ENCODE data around the gene FANCM.

Gene FANCM

GRCh38 chr14:45222485-45223262 is 86.9 kb downstream of the FANCM start:
- Histone ChIP-seq H3K27ac (no peak overlapping the region), H3K27me3 (no peaks in the 10 kb centered on the region), H3K4me3 (ENCODE audit: low read depth in 1 of 2, low read length in 1 of 2) (no peak overlapping the region), H3K4me1 (ENCODE audit: control insufficient read depth in 1 of 2, insufficient read depth in 1 of 2, low read depth in 1 of 2, low read length in 1 of 2) (no peaks in the 10 kb centered on the region), H3K9me3 (no peaks in the 10 kb centered on the region), H3K36me3 (peaks cover 73% of the 10 kb centered on the region)
- TF ChIP-seq, protein P1, sequence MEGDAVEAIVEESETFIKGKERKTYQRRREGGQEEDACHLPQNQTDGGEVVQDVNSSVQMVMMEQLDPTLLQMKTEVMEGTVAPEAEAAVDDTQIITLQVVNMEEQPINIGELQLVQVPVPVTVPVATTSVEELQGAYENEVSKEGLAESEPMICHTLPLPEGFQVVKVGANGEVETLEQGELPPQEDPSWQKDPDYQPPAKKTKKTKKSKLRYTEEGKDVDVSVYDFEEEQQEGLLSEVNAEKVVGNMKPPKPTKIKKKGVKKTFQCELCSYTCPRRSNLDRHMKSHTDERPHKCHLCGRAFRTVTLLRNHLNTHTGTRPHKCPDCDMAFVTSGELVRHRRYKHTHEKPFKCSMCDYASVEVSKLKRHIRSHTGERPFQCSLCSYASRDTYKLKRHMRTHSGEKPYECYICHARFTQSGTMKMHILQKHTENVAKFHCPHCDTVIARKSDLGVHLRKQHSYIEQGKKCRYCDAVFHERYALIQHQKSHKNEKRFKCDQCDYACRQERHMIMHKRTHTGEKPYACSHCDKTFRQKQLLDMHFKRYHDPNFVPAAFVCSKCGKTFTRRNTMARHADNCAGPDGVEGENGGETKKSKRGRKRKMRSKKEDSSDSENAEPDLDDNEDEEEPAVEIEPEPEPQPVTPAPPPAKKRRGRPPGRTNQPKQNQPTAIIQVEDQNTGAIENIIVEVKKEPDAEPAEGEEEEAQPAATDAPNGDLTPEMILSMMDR (IDR thresholded peaks at IDR 0.05), result no peak

GRCh38 chr14:45227566-45227965 is 91.8 kb downstream of the FANCM start:
- H3K36me3 ChIP-seq, result peaks cover 92% of the 10 kb centered on the region
- H3K27ac ChIP-seq, result no peak overlapping the region
- H3K4me3 ChIP-seq (ENCODE audit: low read depth in 1 of 2, low read length in 1 of 2), result no peak overlapping the region
- H3K9me3 ChIP-seq, result no peaks in the 10 kb centered on the region
- H3K4me1 ChIP-seq (ENCODE audit: control insufficient read depth in 1 of 2, insufficient read depth in 1 of 2, low read depth in 1 of 2, low read length in 1 of 2), result no peaks in the 10 kb centered on the region
- no peaks in the 10 kb centered on the region for H3K27me3 ChIP-seq
- TF ChIP-seq, protein P1 (IDR thresholded peaks at IDR 0.05), result no peak

DNA sequence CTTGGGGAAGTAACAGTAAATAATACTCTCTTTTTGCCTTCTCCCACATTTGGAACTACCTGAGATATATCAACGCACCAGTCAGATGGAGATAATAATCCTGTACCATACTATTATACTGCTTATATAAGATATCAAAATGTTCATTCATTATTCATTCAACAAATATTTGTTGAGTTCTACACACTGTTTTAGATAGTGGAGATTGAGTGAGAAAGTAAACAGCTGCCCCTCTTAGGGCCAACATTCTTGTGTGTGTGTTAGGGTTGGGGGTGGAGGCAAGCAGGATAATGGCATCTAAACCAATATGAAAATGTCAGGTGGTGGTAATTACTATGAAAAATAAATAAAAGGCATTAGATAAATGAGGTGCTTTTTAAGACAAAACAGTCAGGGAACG is 103.3 kb downstream of the FANCM start:
- Histone ChIP-seq H3K36me3 (peaks cover 38% of the 10 kb centered on the region), H3K9me3 (no peaks in the 10 kb centered on the region), H3K27ac (no peak overlapping the region)

DNA sequence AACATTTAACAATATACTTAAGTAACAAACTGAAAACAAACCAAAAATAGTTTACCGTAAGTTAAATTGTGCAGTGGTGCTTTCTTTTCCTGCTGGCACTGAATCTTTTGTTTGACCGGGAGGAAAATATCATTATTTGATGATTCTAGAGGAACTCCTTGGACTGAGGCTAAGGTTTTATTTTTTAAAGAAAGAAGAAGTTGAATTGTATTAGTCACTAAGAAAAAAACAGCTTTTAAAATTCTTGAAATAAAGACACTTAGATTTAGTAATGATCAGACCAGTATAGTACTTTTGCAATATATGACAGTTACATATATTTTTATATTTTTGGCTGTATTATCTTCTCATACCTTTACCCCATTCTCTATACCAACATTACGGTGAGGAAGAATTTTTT is 107.0 kb downstream of the FANCM start:
- Histone ChIP-seq H3K27ac (peak overlapping the region; percentile 7), H3K27me3 (no peaks in the 10 kb centered on the region), H3K36me3 (peaks cover 14% of the 10 kb centered on the region), H3K4me1 (ENCODE audit: control insufficient read depth in 1 of 2, insufficient read depth in 1 of 2, low read depth in 1 of 2, low read length in 1 of 2) (peaks cover 6 to 7% of the 10 kb centered on the region in 2 experiments), H3K4me3 (ENCODE audit: low read depth in 1 of 2, low read length in 1 of 2) (no peak overlapping the region), H3K9me3 (no peaks in the 10 kb centered on the region)
- TF ChIP-seq, protein P1 (IDR thresholded peaks at IDR 0.05), result no peak

More for the DNA sequence above, 103.3 kb downstream of the FANCM start:
- Histone ChIP-seq H3K27me3 (no peaks in the 10 kb centered on the region), H3K4me3 (ENCODE audit: low read depth in 1 of 2, low read length in 1 of 2) (no peak overlapping the region), H3K4me1 (ENCODE audit: control insufficient read depth in 1 of 2, insufficient read depth in 1 of 2, low read depth in 1 of 2, low read length in 1 of 2) (no peaks in the 10 kb centered on the region)
- TF ChIP-seq, protein P1 (IDR thresholded peaks at IDR 0.05), result no peak

DNA sequence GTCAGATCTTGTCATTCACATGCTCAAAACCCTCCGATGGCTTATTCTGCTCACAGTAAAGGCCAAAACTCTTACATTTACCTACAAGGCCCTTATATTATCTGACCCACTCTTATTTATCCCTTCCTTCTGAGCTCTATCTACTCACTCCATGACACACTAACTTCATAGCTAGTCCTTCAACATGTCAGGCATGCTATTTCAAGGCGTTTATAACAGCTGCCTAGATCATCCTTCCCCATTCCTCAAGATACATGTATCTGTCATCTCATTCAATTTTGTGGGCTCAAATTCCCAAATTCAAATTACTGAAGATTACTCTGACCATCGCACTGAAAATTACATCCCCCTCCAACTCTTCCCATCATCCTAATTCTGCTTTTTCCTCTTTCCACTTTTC is 110.4 kb downstream of the FANCM start:
- H3K27ac ChIP-seq, result peak overlapping the region; percentile 11
- no peaks in the 10 kb centered on the region for H3K9me3 ChIP-seq
- TF ChIP-seq, protein P1 (IDR thresholded peaks at IDR 0.05), result no peak
- H3K4me3 ChIP-seq (ENCODE audit: low read depth in 1 of 2, low read length in 1 of 2), result no peak overlapping the region
- no peaks in the 10 kb centered on the region for H3K27me3 ChIP-seq
- peaks cover 32 to 34% of the 10 kb centered on the region in 2 experiments for H3K4me1 ChIP-seq (ENCODE audit: control insufficient read depth in 1 of 2, insufficient read depth in 1 of 2, low read depth in 1 of 2, low read length in 1 of 2)
- no peaks in the 10 kb centered on the region for H3K36me3 ChIP-seq
